ENCODE measurements around the gene MSLN.

Gene MSLN

DNA sequence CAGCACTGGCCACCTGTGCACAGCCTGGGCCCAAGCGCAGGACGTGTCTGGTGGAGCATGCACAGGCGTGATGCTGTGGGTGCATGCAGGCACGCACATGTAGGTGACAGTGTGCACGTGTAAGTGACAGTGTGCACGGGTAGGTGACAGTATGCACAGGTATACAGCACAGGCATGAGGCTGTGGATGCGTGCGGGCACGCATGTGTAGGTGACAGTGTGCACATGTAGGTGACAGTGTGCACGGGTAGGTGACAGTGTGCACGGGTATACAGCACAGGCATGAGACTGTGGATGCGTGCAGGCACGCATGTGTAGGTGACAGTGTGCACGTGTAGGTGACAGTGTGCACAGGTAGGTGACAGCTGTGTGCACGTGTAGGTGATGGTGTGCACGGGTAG lies 19.8 kb downstream of the MSLN start:
- Histone ChIP-seq H3K9me2 (replicated peaks; ENCODE audit: insufficient read depth, low read length) (no peaks in the 10 kb centered on the region), H3K27me3 (ENCODE audit: low read length) (no peaks in the 10 kb centered on the region), H3F3A (ENCODE audit: insufficient read depth) (no peaks in the 10 kb centered on the region), H2AFZ (ENCODE audit: low read depth, low read length, severe bottlenecking) (no peak overlapping the region), H3K27ac (ENCODE audit: low read depth, low read length) (no peak overlapping the region), H4K20me1 (ENCODE audit: low read depth, low read length) (no peaks in the 10 kb centered on the region), H3K4me3 (ENCODE audit: insufficient read depth, low read length, poor library complexity, severe bottlenecking) (no peak overlapping the region), H3K9ac (ENCODE audit: low read length) (no peak overlapping the region), H3K9me3 (ENCODE audit: insufficient read depth, low read length) (no peaks in the 10 kb centered on the region), H3K4me2 (ENCODE audit: low read depth, low read length, poor library complexity, severe bottlenecking) (no peak overlapping the region), H3K36me3 (ENCODE audit: low read length) (no peaks in the 10 kb centered on the region), H3K79me2 (ENCODE audit: insufficient read depth, low read length) (no peaks in the 10 kb centered on the region)
- TF ChIP-seq EZH2phosphoT487 (conservative IDR thresholded peaks at IDR 0.05; ENCODE audit: low read length) = no peak
- TF ChIP-seq, protein P1, sequence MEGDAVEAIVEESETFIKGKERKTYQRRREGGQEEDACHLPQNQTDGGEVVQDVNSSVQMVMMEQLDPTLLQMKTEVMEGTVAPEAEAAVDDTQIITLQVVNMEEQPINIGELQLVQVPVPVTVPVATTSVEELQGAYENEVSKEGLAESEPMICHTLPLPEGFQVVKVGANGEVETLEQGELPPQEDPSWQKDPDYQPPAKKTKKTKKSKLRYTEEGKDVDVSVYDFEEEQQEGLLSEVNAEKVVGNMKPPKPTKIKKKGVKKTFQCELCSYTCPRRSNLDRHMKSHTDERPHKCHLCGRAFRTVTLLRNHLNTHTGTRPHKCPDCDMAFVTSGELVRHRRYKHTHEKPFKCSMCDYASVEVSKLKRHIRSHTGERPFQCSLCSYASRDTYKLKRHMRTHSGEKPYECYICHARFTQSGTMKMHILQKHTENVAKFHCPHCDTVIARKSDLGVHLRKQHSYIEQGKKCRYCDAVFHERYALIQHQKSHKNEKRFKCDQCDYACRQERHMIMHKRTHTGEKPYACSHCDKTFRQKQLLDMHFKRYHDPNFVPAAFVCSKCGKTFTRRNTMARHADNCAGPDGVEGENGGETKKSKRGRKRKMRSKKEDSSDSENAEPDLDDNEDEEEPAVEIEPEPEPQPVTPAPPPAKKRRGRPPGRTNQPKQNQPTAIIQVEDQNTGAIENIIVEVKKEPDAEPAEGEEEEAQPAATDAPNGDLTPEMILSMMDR (IDR thresholded peaks at IDR 0.05; ENCODE audit: insufficient read depth, low read length, poor library complexity, severe bottlenecking) = no peak

DNA sequence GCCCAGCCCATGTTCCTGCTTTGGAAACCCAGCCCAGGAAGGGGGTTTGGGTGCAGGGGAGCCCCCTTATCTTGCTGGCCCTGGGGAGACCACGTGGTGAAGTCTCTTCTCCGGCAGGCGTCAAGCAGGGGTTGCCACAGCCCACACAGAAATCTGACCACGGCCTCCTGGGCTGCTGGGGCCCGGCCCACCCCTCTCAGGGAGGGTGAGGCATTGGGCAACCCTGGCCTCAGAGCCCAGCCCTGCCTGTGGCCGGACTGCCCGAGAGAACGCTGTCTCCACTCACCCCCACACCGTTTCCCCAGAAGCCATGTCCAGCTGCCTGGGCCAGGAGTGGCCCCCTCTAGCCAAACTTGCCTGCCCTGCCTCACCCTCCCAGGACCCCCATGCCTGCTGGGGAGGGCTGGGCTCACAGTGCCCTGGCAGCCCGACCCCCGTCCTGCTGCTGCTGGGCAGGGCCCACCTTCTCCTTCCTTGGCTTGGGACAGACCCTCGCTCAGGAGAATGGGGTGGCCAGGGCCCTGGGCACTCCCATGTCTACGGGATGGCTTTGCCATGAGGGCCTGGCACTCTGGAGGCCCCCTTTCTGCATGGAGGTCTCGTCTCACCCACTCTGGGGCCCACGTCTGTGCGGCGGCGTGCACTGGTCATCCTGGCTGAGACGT lies 20.9 kb downstream of the MSLN start:
- Histone ChIP-seq H3K9me2 (replicated peaks; ENCODE audit: insufficient read depth, low read length) (no peaks in the 10 kb centered on the region), H4K20me1 (ENCODE audit: low read depth, low read length) (no peaks in the 10 kb centered on the region), H3F3A (ENCODE audit: insufficient read depth) (no peaks in the 10 kb centered on the region), H3K27me3 (ENCODE audit: low read length) (no peaks in the 10 kb centered on the region), H3K79me2 (ENCODE audit: insufficient read depth, low read length) (no peaks in the 10 kb centered on the region), H3K4me2 (ENCODE audit: low read depth, low read length, poor library complexity, severe bottlenecking) (no peak overlapping the region), H3K9me3 (ENCODE audit: insufficient read depth, low read length) (no peaks in the 10 kb centered on the region), H2AFZ (ENCODE audit: low read depth, low read length, severe bottlenecking) (no peak overlapping the region), H3K36me3 (ENCODE audit: low read length) (no peaks in the 10 kb centered on the region), H3K9ac (ENCODE audit: low read length) (no peak overlapping the region), H3K27ac (ENCODE audit: low read depth, low read length) (no peak overlapping the region), H3K4me3 (ENCODE audit: insufficient read depth, low read length, poor library complexity, severe bottlenecking) (no peak overlapping the region)
- TF ChIP-seq, protein P1 (IDR thresholded peaks at IDR 0.05; ENCODE audit: insufficient read depth, low read length, poor library complexity, severe bottlenecking) = no peak
- TF ChIP-seq EZH2phosphoT487 (conservative IDR thresholded peaks at IDR 0.05; ENCODE audit: low read length) = no peak

GRCh38 chr16:782258-782657 lies 21.7 kb downstream of the MSLN start:
- Histone ChIP-seq H3K27me3 (ENCODE audit: low read length) (no peaks in the 10 kb centered on the region), H3F3A (ENCODE audit: insufficient read depth) (no peaks in the 10 kb centered on the region), H3K36me3 (ENCODE audit: low read length) (no peaks in the 10 kb centered on the region), H3K4me3 (ENCODE audit: insufficient read depth, low read length, poor library complexity, severe bottlenecking) (no peak overlapping the region), H3K79me2 (ENCODE audit: insufficient read depth, low read length) (no peaks in the 10 kb centered on the region), H3K9me3 (ENCODE audit: insufficient read depth, low read length) (no peaks in the 10 kb centered on the region), H2AFZ (ENCODE audit: low read depth, low read length, severe bottlenecking) (no peak overlapping the region), H3K9me2 (replicated peaks; ENCODE audit: insufficient read depth, low read length) (no peaks in the 10 kb centered on the region), H3K9ac (ENCODE audit: low read length) (no peak overlapping the region), H3K27ac (ENCODE audit: low read depth, low read length) (no peak overlapping the region), H4K20me1 (ENCODE audit: low read depth, low read length) (no peaks in the 10 kb centered on the region), H3K4me2 (ENCODE audit: low read depth, low read length, poor library complexity, severe bottlenecking) (no peak overlapping the region)
- TF ChIP-seq EZH2phosphoT487 (conservative IDR thresholded peaks at IDR 0.05; ENCODE audit: low read length) = no peak
- TF ChIP-seq, protein P1 (IDR thresholded peaks at IDR 0.05; ENCODE audit: insufficient read depth, low read length, poor library complexity, severe bottlenecking) = no peak

Measured in SU-DHL-6 (cell line).